Type B pancreatic cell (in vitro differentiated cells): ENCODE data around the gene LPIN1. TPM values are rescaled to one million over a fixed set of nuclear protein-coding genes. Genes with fewer than 3 reads are reported as not detected.
A peak's percentile ranks its signal among the peaks of the same experiment; 100 is the strongest.

ENCODE experiments used
- DNase-seq: peaks from one replicate; pipeline ENCODE4 v3.0.0; 2021; ENCODE audit warnings: mixed read lengths; ENCODE audit not compliant: unreplicated experiment; ENCODE audit errors: extremely low spot score
- H3K27ac Mint-ChIP-seq: 2 replicates; pipeline ENCODE4 v1.8.0; 2021; ENCODE audit warnings: mild to moderate bottlenecking, mixed read lengths
- H3K27me3 Mint-ChIP-seq: 2 replicates; pipeline ENCODE4 v1.8.0; 2021; ENCODE audit warnings: mixed read lengths
- H3K36me3 Mint-ChIP-seq: 2 replicates; pipeline ENCODE4 v1.8.0; 2021; ENCODE audit warnings: mixed read lengths
- H3K4me1 Mint-ChIP-seq: one replicate; pipeline ENCODE4 v1.8.0; 2021; ENCODE audit warnings: mixed read lengths; ENCODE audit not compliant: unreplicated experiment
- H3K4me3 Mint-ChIP-seq: 2 replicates; pipeline ENCODE4 v1.8.0; 2021; ENCODE audit warnings: mild to moderate bottlenecking, mixed read lengths
- H3K9me3 Mint-ChIP-seq: 2 replicates; pipeline ENCODE4 v1.8.0; 2021; ENCODE audit warnings: mixed read lengths
- CTCF ChIP-seq: fragments of 200-600 bp; sonication (generic); conservative IDR thresholded peaks from 2 replicates; pipeline ENCODE4 v1.5.0; 2021; ENCODE audit warnings: antibody characterized with exemption, mild to moderate bottlenecking
- total RNA-seq: library from RNA; stranded (reverse); gene quantifications from 2 replicates; pipeline ENCODE4 v1.2.1, GENCODE V29; 2021; ENCODE audit warnings: low replicate concordance

Gene LPIN1
- total RNA-seq, 1 donor from 2014 or later = 26.8 TPM

- no peaks in the 10 kb centered on the region for H3K9me3 Mint-ChIP-seq
- H3K4me3 Mint-ChIP-seq = peak overlapping the region; percentile 89
- H3K4me1 Mint-ChIP-seq = peaks cover 55% of the 10 kb centered on the region
- H3K27me3 Mint-ChIP-seq = peaks cover 22% of the 10 kb centered on the region
- H3K27ac Mint-ChIP-seq = peak overlapping the region; percentile 81
- TF ChIP-seq CTCF = no peak
- no peak for DNase-seq
- no peaks in the 10 kb centered on the region for H3K36me3 Mint-ChIP-seq
Measured at GRCh38 chr2:11748018-11748860, 1.8 kb downstream of the LPIN1 start.

- Mint-ChIP-seq H3K9me3 (no peaks in the 10 kb centered on the region), H3K4me1 (peaks cover 59% of the 10 kb centered on the region), H3K27me3 (peaks cover 19% of the 10 kb centered on the region), H3K4me3 (peak overlapping the region; percentile 41), H3K27ac (no peak overlapping the region), H3K36me3 (no peaks in the 10 kb centered on the region)
- no peak for DNase-seq
- TF ChIP-seq CTCF = no peak
Measured at GRCh38 chr2:11748861-11749645, 2.6 kb downstream of the LPIN1 start.

- H3K4me1 Mint-ChIP-seq = peaks cover 56% of the 10 kb centered on the region
- H3K9me3 Mint-ChIP-seq = no peaks in the 10 kb centered on the region
- H3K27ac Mint-ChIP-seq = peak overlapping the region; percentile 96
- peaks cover 18% of the 10 kb centered on the region for H3K27me3 Mint-ChIP-seq
- TF ChIP-seq CTCF = no peak
- no peaks in the 10 kb centered on the region for H3K36me3 Mint-ChIP-seq
- DNase-seq = no peak
- peak overlapping the region; percentile 73 for H3K4me3 Mint-ChIP-seq
Measured at GRCh38 chr2:11749646-11750349, 3.4 kb downstream of the LPIN1 start.

- H3K4me1 Mint-ChIP-seq = peaks cover 51% of the 10 kb centered on the region
- peak overlapping the region; percentile 73 for H3K4me3 Mint-ChIP-seq
- TF ChIP-seq CTCF = no peak
- peak overlapping the region; percentile 96 for H3K27ac Mint-ChIP-seq
- H3K27me3 Mint-ChIP-seq = peaks cover 15% of the 10 kb centered on the region
- DNase-seq = no peak
- no peaks in the 10 kb centered on the region for H3K36me3 Mint-ChIP-seq
- no peaks in the 10 kb centered on the region for H3K9me3 Mint-ChIP-seq
Measured at GRCh38 chr2:11750422-11750821, 4.0 kb downstream of the LPIN1 start.

GRCh38 chr2:11750917-11751316, 4.5 kb downstream of the LPIN1 start:
- H3K27me3 Mint-ChIP-seq = peaks cover 15% of the 10 kb centered on the region
- H3K4me1 Mint-ChIP-seq = peaks cover 51% of the 10 kb centered on the region
- no peak for DNase-seq
- H3K4me3 Mint-ChIP-seq = peak overlapping the region; percentile 73
- H3K36me3 Mint-ChIP-seq = peaks cover 2% of the 10 kb centered on the region
- TF ChIP-seq CTCF = no peak
- H3K9me3 Mint-ChIP-seq = no peaks in the 10 kb centered on the region
- peak overlapping the region; percentile 96 for H3K27ac Mint-ChIP-seq
